HG02678 (cell line): ENCODE measurements around the gene SLCO1A2.
"Not testable (repeated sequence)": the region's sequence is repeated elsewhere in the genome, so short reads cannot be mapped to it uniquely, and the experiment has no call there.

Experiments
- ATAC-seq: cut with Tn5 transposase; IDR thresholded peaks from one replicate; pipeline ENCODE4 v1.9.1; 2021; ENCODE audit warnings: mild to moderate bottlenecking, moderate library complexity; ENCODE audit not compliant: unreplicated experiment

Gene SLCO1A2, protein sequence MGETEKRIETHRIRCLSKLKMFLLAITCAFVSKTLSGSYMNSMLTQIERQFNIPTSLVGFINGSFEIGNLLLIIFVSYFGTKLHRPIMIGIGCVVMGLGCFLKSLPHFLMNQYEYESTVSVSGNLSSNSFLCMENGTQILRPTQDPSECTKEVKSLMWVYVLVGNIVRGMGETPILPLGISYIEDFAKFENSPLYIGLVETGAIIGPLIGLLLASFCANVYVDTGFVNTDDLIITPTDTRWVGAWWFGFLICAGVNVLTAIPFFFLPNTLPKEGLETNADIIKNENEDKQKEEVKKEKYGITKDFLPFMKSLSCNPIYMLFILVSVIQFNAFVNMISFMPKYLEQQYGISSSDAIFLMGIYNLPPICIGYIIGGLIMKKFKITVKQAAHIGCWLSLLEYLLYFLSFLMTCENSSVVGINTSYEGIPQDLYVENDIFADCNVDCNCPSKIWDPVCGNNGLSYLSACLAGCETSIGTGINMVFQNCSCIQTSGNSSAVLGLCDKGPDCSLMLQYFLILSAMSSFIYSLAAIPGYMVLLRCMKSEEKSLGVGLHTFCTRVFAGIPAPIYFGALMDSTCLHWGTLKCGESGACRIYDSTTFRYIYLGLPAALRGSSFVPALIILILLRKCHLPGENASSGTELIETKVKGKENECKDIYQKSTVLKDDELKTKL

DNA sequence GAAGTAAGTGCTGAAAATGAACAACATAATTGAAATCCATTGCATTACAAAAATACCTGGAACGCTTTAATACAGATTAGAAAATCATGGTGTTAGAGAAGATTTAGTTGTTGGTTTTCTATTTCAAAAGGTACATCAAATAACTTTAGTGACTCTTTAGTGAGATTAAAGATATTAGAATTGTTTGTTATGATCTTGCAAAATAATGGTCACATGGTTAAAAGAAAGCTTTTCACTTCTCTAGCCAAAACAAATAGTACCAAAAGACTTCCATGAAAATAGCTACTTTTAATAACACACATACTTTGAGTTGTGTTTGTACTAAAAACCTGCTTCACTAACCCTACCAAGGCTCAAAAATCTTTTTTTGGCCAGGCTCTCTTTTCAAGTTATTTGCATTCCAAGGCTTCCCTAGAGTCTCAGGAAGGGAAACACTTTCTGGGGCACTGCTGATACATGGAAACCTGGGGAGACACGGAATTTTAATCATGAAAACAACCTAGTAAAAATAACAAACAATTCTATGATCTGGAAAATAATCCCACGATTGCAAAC is at the start of gene SLCO1A2:
SLCO1A2 (minus strand) TSS at position 147 of the 555 bp plus-strand sequence. CDS start 270 bp downstream, outside the sequence.
- ATAC-seq = no peak

DNA sequence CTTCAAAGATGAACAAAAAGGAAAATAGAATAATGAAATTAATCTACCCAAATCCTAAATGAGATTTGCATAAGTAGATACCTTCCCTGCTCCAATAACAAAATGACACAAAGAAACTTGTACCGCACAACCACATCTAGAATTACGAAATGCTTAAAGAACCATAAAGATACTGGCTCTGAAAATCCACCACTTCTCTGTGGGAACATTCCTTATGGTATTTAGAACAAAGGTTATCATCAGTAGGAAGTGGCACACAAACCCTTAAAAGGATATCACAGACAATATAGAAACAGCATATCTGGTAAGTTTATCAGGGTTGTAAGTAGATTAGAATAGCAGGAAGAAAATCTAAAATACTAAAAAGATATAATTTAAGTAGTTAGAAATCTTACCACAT is 49.5 kb upstream of the SLCO1A2 start:
- no peak for ATAC-seq

DNA sequence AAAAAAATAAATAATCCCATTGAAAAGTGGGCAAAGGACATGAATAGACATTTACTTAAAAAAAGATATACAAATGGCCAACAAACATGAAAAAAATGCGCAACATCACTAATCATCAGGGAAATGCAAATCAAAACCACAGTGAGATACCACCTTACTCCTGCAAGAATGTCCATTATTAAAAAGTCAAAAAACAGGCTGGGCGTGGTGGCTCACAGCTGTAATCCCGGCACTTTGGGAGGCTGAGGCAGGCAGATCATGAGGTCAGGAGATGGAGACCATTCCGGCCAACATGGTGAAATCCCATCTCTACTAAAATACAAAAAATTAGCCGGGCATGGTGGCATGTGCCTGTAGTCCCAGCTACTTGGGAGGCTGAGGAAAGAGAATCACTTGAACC is 46.6 kb upstream of the SLCO1A2 start:
- ATAC-seq = not testable (repeated sequence)

DNA sequence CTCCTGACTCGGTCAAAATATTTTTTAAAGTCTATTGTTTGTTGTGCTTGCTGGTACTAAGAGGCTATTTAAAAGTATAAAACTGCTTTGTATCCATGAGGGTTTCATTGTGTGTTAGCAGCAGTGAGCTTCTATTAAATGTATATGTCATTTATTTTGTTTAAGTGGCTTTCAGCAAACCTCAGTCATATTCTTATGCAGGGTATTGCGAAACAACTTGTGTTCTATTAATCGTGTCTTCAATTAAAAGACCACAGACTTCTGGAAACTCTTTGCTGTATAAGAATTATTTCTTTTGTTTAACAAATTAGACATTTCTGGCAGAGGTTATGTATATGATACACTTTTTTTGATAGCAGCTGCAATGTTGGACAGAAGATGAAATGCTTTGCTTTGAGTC is 44.5 kb upstream of the SLCO1A2 start:
- ATAC-seq = no peak

DNA sequence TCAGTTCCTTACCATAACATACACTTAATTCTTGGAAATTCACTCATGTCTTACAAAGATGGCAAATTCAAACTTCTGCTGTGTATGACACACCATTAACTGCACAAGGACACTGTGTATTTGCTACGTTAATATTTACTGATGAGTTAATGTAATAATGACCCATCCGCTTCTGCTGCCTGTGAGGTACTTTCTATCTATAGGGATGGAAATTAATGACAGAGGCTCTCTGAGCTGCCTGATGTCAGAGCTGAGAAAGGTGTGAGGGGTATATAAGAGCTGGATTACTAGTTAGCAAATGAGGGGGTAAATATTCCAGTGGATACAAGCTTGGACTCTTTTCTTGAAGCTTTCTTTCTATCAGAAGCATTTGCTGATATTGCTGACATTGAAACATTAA is 37.9 kb upstream of the SLCO1A2 start, which contains the start of gene IAPP:
IAPP (plus strand) TSS at position 301 of the 400 bp plus-strand sequence. CDS start 450 bp downstream, outside the sequence.
- no peak for ATAC-seq

DNA sequence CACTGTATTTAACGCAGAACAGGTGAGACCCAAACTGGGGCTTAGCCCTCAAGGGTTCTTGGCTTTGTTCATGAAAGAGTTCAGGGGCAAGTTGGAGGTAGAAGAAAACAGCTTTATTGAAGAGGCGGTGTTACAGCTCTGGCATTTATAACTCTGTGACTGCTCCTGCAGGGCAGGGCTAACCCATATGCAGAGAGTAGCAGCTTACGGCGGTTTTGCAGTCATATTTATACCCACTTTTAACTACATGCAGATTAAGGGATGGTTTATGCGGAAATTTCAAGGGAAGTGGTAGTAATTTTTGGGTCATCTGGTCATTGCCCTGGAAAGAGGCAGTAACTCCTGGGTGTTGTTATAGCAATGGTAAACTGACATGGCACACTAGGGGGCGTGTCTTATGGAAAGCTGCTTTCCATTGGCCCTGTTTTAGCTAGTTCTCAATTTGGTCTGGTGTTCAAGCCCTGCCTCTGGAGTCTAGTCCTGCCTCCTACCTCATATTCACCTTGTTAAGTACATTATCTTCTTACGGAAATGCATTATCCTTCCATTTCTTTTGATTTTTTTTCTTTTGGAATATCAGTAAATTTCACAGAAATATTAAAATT is 36.2 kb upstream of the SLCO1A2 start:
- no peak for ATAC-seq

DNA sequence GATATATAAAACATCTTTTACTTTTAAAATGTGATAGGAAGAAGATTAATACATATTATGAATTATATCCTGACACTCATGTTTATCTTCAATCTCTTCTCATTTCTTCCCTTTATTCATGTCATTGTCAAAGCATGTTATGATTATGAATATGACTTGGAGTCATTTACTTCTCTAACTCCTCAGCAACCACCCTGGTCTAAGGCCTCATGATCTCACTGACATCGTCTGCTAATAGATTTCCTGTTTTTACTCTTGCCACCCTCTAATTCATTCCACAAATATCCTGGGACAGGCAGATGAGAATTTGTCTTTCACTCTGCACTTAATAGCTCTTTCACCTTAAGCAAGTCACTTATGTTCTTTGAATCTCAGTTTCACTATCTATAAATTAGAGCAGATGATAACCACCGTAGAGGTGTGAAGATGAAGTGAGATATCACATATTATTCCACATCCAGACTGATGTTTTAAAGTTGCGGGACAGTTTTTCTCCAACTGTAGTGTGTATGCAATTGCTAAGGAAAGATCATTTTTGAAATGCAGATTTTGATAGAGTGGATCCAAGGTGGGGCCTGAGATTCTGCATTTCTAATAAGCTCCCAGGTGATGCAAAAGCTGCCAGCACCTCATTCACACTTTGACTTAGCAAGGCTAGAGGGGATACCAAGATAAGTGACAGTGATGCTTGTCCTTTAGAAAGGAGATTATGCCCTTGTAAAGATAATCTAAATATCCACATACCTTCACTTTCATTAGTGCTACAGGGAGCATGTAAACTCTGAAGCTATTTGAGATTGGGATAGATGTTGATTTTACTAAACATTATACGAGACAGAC is 34.6 kb upstream of the SLCO1A2 start:
- no peak for ATAC-seq

DNA sequence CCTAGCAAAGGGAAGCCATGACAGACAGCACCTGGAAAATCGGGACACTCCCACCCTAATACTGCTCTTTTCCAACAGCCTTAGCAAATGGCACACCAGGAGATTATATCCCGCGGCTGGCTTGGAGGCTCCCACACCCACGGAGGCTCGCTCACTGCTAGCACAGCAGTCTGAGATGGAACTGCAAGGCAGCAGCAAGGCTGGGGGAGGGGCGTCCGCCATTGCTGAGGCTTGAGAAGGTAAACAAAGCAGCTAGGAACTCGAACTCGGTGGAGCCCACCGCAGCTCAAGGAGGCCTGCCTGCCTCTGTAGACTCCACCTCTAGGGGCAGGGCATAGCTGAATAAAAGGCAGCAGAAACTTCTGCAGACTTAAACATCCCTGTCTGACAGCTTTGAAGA is 25.9 kb upstream of the SLCO1A2 start:
- not testable (repeated sequence) for ATAC-seq

DNA sequence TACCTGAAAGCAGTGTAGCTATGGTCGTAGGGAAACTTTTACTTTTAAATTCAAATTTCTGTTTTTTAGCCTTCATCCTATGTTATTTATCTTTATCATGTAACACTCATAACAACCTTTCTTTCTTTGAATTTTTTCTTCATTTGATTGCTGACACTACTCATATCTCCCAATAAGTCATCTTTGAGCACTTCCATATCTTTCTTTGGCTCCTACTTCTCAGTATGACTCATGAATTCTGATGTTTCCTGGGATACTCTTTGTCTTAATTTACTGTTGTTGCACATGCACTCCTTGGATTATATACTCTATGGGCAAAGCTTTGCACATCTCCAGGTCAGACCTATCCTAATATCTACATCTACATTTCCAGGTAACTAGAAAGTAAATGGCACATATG is 19.9 kb upstream of the SLCO1A2 start:
- no peak for ATAC-seq

DNA sequence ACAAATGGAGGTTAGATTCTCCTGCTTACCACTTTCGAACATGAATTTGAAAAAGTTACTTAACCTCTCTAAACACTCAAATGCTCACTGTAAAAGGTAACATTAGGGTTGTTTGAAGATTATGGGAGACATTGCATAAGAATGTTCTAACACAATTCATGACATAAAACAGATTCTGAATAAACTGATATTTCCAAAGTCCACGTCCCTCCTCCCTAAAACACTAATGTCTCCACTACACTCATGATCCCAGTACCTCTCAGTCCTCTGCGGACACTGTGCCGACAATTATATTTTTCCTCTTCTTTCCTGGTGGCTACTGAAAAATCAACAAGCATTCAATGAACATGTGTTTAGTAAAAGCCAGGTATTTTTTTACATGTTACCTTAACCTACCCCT is 19.2 kb upstream of the SLCO1A2 start:
- ATAC-seq = no peak

DNA sequence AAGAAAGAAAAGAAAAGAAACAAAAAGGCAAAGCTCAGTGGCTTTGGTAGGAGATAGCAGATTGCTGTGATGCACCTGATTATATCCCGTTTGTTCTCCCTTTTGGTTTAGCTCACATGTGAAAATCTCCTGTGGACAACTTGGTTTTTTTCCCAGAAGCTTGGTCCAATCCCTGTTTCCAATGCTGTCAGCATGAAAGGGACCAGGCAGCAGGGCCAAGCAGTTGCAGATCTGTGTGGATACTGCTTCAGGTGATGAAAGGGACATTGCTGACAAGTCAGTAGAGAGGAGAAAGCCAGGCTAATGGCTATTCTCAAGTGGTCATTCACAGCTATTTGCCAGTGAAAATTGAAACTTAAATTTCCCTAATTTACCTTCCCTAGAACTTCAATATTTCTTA is 18.8 kb upstream of the SLCO1A2 start:
- no peak for ATAC-seq

DNA sequence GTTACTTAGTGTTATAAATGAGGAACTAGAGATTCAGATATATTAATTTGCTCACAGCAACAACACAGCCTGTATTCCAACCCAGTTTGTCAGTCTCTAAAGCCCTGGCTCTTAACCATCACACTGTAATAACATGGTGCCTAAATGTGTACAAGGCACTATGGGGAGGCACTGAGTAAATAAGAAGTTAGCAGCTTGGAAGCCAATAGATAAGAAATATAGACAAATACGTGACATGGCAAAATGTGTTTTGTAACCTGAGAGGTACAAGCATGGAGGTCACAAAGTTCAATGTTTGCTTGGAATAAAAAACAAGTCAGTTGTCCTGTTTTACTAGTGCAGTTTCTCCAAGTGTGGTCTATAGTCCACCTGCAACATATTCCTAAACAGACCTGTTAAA is 16.3 kb upstream of the SLCO1A2 start:
- ATAC-seq = no peak

DNA sequence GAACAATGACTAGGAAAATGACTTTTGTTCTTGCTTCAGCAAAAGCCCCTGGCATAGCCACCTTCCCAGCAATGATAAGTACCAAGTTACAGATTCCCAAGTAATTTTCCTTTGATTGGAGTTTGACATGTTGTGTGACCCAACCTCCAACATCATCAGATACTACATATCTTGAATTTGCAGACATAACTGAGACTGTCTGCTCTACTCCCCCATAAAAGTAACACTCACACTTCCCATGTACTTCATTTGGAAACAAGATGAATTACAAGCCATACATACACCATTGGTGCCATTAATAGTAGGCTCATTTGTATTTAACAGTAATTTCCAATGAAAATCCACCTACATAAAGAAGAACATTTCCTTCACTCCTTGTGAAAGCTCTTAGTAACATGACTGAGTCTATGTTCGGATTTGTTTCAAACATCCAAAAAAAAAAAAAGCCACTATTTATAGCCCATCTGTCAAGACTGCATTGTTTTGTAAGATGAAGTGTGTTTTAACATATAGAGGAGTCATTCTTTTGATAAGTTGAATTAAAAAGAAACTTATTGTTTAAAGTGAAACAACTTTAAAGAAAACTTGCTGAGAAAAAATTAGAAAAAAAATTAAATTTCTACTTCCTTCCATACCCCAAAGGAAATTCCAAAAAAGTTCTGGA is 12.0 kb upstream of the SLCO1A2 start:
- no peak for ATAC-seq

DNA sequence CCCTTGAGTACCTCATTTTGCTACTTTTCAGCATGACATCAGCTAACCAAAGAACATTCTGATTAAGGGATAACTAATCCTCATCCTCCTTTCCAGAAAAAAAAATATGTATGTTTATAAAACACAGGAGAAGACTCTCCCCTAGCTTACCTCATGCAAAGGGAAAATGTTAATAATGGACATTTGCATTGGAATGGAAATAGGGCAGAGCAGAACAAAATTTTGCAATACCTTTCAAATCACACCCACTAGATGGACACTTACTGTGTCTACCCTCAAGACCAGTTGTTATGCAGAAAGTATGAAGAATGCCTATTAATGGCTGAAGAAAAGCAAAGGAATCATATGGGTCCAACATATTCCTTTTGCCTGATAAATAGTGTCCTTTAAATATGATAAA is 8.9 kb upstream of the SLCO1A2 start:
- ATAC-seq = no peak

DNA sequence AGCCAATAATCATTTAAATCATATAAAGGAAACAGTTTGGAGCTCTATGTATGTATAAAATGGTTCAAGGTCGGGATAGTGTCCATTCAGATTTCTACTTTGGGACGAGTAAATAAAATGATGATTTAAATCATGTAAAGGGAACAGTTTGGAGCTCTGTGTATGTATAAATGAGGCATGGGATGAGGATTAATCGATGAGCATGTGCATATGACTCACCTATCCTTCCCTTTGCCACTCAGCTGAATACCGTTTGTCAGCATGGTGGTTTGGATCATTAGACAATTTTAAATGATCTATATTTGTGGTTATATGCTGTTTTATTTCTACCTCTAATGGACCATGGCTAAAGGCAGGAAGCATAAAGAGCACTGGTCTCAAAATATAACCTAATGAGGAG is 7.1 kb upstream of the SLCO1A2 start:
- no peak for ATAC-seq

DNA sequence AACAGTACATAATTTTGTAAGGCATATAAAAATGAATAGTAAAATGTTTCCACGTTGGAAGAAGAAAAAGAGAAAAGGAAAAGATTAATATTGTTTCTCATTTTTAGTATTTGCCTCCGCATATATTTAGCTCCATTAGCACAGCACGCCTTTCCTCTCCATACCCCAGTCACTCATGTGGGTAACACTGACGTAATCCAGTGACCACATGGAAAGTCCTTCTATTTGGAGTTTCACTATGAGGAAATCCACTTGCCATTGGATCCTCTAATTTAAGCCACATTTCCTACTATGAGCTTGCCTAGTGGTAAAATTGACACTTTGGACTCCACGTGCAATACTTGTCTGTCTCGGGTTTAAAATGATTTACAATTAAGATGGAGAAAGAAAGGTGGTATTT is 5.7 kb upstream of the SLCO1A2 start:
- no peak for ATAC-seq

DNA sequence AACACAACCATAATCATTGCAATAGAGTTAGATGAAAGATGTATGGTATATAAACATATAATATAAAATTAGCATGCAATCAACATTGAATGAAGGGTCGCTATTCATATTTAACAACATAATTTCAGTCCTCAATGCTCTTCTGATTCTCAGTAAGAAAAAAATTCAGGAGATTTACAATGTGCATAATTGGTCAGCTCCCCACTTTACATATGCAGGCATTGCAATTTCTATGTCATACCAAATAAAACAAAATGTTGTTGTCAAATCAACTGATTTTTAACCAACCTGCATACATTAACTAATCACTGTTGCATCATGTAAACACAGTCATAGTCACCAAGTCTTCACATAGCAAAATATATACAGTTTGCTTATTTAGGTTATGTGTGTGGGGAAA is 5.2 kb upstream of the SLCO1A2 start:
- no peak for ATAC-seq

DNA sequence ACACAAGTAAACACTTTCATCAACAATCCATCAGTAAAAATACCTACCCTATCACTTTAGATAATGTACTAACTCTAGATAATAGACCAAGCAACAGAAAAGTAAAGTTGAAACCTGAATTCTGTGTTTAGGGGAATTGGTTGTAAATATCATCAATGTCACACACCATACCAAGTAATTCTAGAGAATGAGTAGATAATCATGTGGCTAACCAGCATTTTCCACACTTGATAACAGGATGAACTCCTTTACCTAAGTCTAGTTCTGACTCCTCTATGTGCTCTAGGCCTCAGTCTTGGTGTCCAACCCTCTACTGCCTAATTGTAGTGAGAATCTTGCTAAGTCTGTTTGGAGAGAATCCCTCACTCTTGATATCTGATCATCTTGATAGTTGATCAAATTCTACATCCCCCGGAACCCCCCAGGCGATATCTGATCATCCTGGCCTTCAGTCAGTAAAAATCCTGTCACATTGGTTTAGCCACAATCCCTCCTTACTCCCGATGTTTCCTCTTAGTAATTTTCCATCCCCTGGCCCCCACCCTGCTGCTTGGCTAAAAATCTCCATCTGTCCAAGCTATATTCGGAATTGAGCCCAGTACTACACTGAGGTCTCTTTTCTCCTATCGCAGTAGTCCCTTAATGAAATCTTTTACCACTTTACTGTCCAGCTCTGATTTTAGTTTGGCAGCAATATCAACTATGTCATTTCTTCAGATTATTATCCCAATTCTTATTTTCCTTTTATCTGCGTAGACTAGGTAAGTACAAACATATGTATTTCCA is 3.4 kb upstream of the SLCO1A2 start:
- ATAC-seq = no peak

DNA sequence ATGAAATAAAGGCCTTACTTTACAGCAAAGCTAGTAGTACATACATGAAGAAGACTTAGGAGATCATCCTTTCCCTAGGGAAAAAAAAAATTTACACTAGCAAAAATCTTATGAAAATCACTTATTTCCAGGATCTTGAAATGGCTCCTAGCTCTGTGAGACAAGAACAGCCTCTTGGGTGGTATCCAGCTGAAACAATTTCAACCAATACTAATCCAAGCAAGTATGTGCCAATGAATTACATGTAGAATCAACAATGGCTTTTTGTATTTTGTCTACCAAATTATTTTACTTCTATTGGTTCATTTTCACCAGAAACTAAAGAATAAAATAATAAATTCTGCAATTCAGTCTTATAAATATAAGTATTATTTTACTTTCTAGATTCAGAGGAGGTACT is 2.7 kb upstream of the SLCO1A2 start:
- ATAC-seq = no peak
